PC-9 (cell line): Measurements from ENCODE around the gene FUT7. TPM values are rescaled to one million over a fixed set of nuclear protein-coding genes. Genes with fewer than 3 reads are reported as not detected.
A peak's percentile ranks its signal among the peaks of the same experiment; 100 is the strongest.

Source experiments
- BruUV-seq: library from RNA; stranded (reverse); fragments of 400-500 nt; replicated peaks from 2 replicates; lab custom pipeline; 2021; lab: Mats Ljungman, UMichigan
- CTCF ChIA-PET: fragments of 300-600 bp; sonication (Branson Sonifier 250); formaldehyde crosslinking; loops from one replicate; lab custom pipeline; 2022; ENCODE audit warnings: antibody characterized with exemption; lab: Charles Lee
- POLR2A ChIA-PET: fragments of 300-600 bp; sonication (Branson Sonifier 250); formaldehyde crosslinking; loops from one replicate; lab custom pipeline; 2022; ENCODE audit warnings: antibody characterized with exemption; ENCODE audit not compliant: unreplicated experiment; lab: Charles Lee
- DNase-seq, 2 experiments: peaks; one replicate each; pipeline versions ENCODE4 v3.0.0 to v3.0.0-alpha.2; 2015 to 2022; ENCODE audit warnings: mixed read lengths in 1 of 2
- H2AFZ ChIP-seq: fragments of 200-600 bp; sonication (generic); 2 replicates; pipeline ENCODE4 v1.8.1; 2017; ENCODE audit warnings: antibody characterized with exemption
- H3F3A ChIP-seq: fragments of 200-600 bp; sonication (generic); 2 replicates; pipeline ENCODE4 v1.8.1; 2017; ENCODE audit warnings: antibody characterized with exemption, mild to moderate bottlenecking, low read depth; ENCODE audit not compliant: insufficient read depth
- H3K27ac ChIP-seq: fragments of 200-600 bp; sonication (generic); 2 replicates; pipeline ENCODE4 v1.6.1; 2016; ENCODE audit warnings: mixed run types
- H3K27me3 ChIP-seq: fragments of 200-600 bp; sonication (generic); 2 replicates; pipeline ENCODE4 v1.6.1; 2016; ENCODE audit warnings: low read depth, mixed run types; ENCODE audit not compliant: insufficient read depth
- H3K36me3 ChIP-seq: fragments of 200-600 bp; sonication (generic); 2 replicates; pipeline ENCODE4 v1.6.1; 2016; ENCODE audit warnings: low read depth, mixed run types
- H3K4me1 ChIP-seq: fragments of 200-600 bp; sonication (generic); replicated peaks from 2 replicates; pipeline ENCODE4 v1.6.1; 2016; ENCODE audit warnings: mixed run types; ENCODE audit not compliant: insufficient read depth
- H3K4me2 ChIP-seq: fragments of 200-600 bp; sonication (generic); 2 replicates; pipeline ENCODE4 v1.6.1; 2017; ENCODE audit warnings: mixed run types
- H3K4me3 ChIP-seq: fragments of 200-600 bp; sonication (generic); 2 replicates; pipeline ENCODE4 v1.6.1; 2016; ENCODE audit warnings: mixed run types
- H3K79me2 ChIP-seq: fragments of 200-600 bp; sonication (generic); 2 replicates; pipeline ENCODE4 v1.6.1; 2017; ENCODE audit warnings: low read depth, mixed run types
- H3K9me2 ChIP-seq: fragments of 200-600 bp; sonication (generic); 2 replicates; pipeline ENCODE4 v1.8.1; 2017; ENCODE audit warnings: mild to moderate bottlenecking; ENCODE audit not compliant: insufficient read depth
- H3K9me3 ChIP-seq: fragments of 200-600 bp; sonication (generic); 2 replicates; pipeline ENCODE4 v1.8.1; 2016; ENCODE audit warnings: low read depth; ENCODE audit not compliant: insufficient read depth
- H4K20me1 ChIP-seq: fragments of 200-600 bp; sonication (generic); 2 replicates; pipeline ENCODE4 v1.8.1; 2017; ENCODE audit not compliant: insufficient read depth
- EZH2 ChIP-seq: fragments of 200-600 bp; sonication (generic); IDR thresholded peaks from 2 replicates; pipeline ENCODE4 v1.8.0; 2017; ENCODE audit warnings: antibody characterized with exemption, low read depth
- intact Hi-C: fragments of 100-400 bp; cut with micrococcal nuclease; formaldehyde crosslinking; loops from one replicate; pipeline ENCODE4 v1.10.0; 2022; ENCODE audit not compliant: unreplicated experiment
- total RNA-seq: library from RNA; stranded (reverse); gene quantifications from 2 replicates; pipeline ENCODE4 v1.2.3, GENCODE V29; 2021
- TF ChIP-seq, protein P1 (sequence below): fragments of 200-600 bp; sonication (generic); conservative IDR thresholded peaks from 2 replicates; pipeline ENCODE4 v1.6.1; 2017; ENCODE audit warnings: mixed run types, antibody characterized with exemption, mild to moderate bottlenecking, moderate library complexity

The FUT7 gene
- total RNA-seq, 1 experiment from 2014 or later = not detected

DNA sequence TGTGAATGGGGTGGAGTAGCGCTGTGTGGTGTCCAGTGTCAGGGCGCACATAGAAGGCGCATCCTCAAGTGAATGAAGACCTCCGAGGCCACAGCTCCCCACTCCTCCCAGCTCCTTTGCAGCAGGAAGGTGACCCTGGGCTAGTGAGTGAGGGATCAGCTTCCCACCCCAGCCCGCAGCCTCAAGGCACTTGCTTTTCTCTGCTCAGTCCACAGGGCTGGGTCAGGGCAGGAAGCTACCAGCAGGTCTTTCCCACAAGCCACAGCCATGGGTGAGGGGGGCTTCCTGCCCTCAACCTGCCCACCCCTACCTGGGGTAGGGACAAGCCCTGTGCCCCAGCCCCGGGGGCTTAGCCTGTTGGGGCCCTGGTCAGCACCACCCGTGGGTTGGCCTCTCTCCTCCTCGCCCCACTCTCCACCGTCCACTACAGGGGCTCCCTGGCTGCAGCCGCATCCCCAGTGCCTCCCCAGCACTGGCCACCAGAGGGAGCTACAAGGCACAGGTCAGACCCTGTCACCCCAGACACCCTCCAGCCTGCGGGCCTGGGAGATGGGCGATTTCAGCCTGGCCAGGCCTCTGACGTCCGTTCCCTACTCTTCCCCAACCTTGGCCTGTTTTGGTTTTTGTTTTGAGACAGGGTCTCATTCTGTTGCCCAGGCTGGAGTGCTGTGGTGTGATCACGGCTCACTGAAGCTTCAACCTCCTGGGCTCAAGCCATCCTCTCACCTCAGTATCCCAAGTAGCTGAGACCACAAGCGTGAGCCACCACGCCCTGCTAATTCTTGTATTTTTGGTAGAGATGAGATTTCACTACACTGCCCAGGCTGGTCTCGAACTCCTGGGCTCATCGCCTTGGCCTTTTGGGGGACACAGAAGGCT, 2.6 kb downstream of the FUT7 start:
- no peaks in the 10 kb centered on the region for H3K9me3 ChIP-seq
- TF ChIP-seq, protein P1, sequence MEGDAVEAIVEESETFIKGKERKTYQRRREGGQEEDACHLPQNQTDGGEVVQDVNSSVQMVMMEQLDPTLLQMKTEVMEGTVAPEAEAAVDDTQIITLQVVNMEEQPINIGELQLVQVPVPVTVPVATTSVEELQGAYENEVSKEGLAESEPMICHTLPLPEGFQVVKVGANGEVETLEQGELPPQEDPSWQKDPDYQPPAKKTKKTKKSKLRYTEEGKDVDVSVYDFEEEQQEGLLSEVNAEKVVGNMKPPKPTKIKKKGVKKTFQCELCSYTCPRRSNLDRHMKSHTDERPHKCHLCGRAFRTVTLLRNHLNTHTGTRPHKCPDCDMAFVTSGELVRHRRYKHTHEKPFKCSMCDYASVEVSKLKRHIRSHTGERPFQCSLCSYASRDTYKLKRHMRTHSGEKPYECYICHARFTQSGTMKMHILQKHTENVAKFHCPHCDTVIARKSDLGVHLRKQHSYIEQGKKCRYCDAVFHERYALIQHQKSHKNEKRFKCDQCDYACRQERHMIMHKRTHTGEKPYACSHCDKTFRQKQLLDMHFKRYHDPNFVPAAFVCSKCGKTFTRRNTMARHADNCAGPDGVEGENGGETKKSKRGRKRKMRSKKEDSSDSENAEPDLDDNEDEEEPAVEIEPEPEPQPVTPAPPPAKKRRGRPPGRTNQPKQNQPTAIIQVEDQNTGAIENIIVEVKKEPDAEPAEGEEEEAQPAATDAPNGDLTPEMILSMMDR = peak; percentile 86
- no peak for TF ChIP-seq EZH2
- no peaks in the 10 kb centered on the region for H3K9me2 ChIP-seq
- no peak overlapping the region for H2AFZ ChIP-seq
- H4K20me1 ChIP-seq = no peaks in the 10 kb centered on the region
- H3K4me3 ChIP-seq = no peak overlapping the region; the same call in 1 of the 2 replicates
- no peaks in the 10 kb centered on the region for H3K27me3 ChIP-seq
- ChIA-PET CTCF (interaction anchor here (0.5 to 1.4 kb wide), 23 partner anchors 17 to 548 kb away, joined by 3 to 20 read pairs (median 4); partner anchors contain the start of genes CLIC3, SAPCD2, SLC34A3 and TMEM141), POLR2A (interaction anchor here (0.5 to 0.7 kb wide), 4 partner anchors 127 to 229 kb away, joined by 3 to 14 read pairs (median 8); no protein-coding TSS in a partner anchor)
- no peaks in the 10 kb centered on the region for H3K79me2 ChIP-seq
- H3K4me1 ChIP-seq = peaks cover 8% of the 10 kb centered on the region; the same call in 1 of the 2 replicates
- no TSS peak for BruUV-seq
- H3K4me2 ChIP-seq = peak overlapping the region; percentile 97
- H3F3A ChIP-seq = peaks cover 4% of the 10 kb centered on the region; the same call in 1 of the 2 replicates
- DNase-seq = peak in 1 of 2 experiments; percentile 86
- intact Hi-C loops = loop anchor here (5.0 kb wide), 1 partner anchor 182 kb away; the partner anchor contains the start of gene PHPT1
- H3K27ac ChIP-seq = no peak overlapping the region
- no peaks in the 10 kb centered on the region for H3K36me3 ChIP-seq

- Histone ChIP-seq H2AFZ (peak overlapping the region; percentile 84), H4K20me1 (no peaks in the 10 kb centered on the region), H3K79me2 (no peaks in the 10 kb centered on the region), H3K9me3 (no peaks in the 10 kb centered on the region), H3K9me2 (no peaks in the 10 kb centered on the region), H3F3A (peaks cover 4% of the 10 kb centered on the region; the same call in 1 of the 2 replicates), H3K4me1 (peaks cover 8% of the 10 kb centered on the region; the same call in 1 of the 2 replicates), H3K4me3 (peak overlapping the region; percentile 57), H3K27ac (no peak overlapping the region), H3K4me2 (peak overlapping the region; percentile 97), H3K27me3 (no peaks in the 10 kb centered on the region), H3K36me3 (no peaks in the 10 kb centered on the region)
- ChIA-PET POLR2A (interaction anchor here (0.5 kb wide), 1 partner anchor 193 kb away, joined by 14 read pairs; no protein-coding TSS in a partner anchor), CTCF (interaction anchor here (0.5 to 1.4 kb wide), 9 partner anchors 27 to 238 kb away, joined by 3 to 20 read pairs (median 4); partner anchors contain the start of genes CLIC3 and SAPCD2)
- intact Hi-C loops = loop anchor here (5.0 kb wide), 1 partner anchor 181 kb away; the partner anchor contains the start of gene PHPT1
- peak in 1 of 2 experiments; percentile 72 for DNase-seq
- BruUV-seq = no TSS peak
- TF ChIP-seq EZH2 = no peak
These were observed 3.4 kb downstream of the FUT7 start for GRCh38 chr9:137028263-137029057.

DNA sequence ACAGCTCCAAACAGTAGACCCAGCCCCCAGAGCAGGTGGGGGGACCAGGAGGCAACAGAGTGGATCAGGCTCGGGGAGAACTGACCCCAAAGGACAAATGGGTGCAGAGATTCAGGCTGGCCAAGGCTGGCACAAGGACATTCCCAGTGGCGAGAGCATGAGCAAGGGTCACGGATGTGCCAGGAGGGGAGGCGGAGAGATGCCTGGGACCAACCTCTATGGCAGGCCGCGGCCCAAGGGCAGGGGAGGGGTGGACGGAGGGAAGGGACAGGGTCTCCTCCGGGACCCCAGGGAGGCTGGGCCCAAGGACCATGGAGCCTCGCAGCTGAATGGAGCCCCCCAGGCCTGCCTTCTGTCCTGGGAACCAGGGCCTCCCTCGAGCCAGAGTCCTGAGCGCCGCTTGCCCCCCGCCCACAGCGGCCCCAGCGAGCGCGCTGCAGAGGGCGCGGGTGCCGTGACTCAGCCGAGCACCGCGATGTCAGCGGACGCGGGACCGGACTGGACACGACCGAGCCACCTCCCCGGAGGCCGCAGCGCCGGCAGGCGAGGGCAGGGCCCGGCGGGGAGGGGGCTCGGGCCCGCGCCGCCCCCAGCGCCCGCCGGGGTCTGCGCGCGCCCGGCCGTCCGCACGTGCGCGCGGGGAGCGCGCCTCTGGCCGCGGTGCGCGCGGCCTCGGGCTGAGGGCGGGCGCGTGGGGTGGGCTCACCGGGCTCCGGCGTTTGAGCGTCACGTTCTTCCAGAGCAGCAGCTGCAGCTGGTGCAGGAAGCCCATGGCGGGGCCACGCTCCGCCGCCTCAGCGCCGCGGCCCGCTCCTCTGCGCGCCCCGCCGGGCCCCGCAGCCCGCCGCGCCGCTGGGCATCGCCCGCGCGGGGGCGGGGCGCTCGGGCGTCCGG, 4.3 kb downstream of the FUT7 start, which contains the start of gene ABCA2:
Gene ABCA2, minus strand, starts transcription at position 869 of the 894 bp plus-strand sequence. Its CDS starts 97 bp downstream, at position 772.
- no peak within 1 kb of the TSS for H3K27ac ChIP-seq

More for the DNA sequence above, 4.3 kb downstream of the FUT7 start, which contains the start of gene ABCA2:
- no peaks in the 10 kb centered on the region for H3K27me3 ChIP-seq
- H3K9me2 ChIP-seq = no peaks in the 10 kb centered on the region
- no peak for TF ChIP-seq EZH2
- TF ChIP-seq, protein P1 = no peak
- peak within 1 kb of the TSS; percentile 57 for H3K4me3 ChIP-seq
- H3K4me2 ChIP-seq = peak within 1 kb of the TSS; percentile 97
- no peaks in the 10 kb centered on the region for H3K9me3 ChIP-seq
- ChIA-PET POLR2A (no interaction called here), CTCF (interaction anchor here (0.6 to 1.3 kb wide), 3 partner anchors 49 to 237 kb away, joined by 4 to 9 read pairs (median 4); no protein-coding TSS in a partner anchor)
- BruUV-seq = no TSS peak
- intact Hi-C loops = loop anchor here (5.0 kb wide), 1 partner anchor 180 kb away; the partner anchor contains the start of gene PHPT1
- H3K79me2 ChIP-seq = no peaks in the 10 kb centered on the region
- H4K20me1 ChIP-seq = no peaks in the 10 kb centered on the region
- peak in 1 of 2 experiments; percentile 51 for DNase-seq
- H3K4me1 ChIP-seq = peaks cover 8% of the 10 kb centered on the region; the same call in 1 of the 2 replicates
- H3K36me3 ChIP-seq = no peaks in the 10 kb centered on the region
- peak within 1 kb of the TSS; percentile 84 for H2AFZ ChIP-seq
- 0 out of 2 replicates have a peak, but pooled peaks cover 4% of the 10 kb centered on the region for H3F3A ChIP-seq
